Activated CD4-positive, CD25-positive, alpha-beta regulatory T cell treated with anti-CD3 and anti-CD28 coated beads, Interleukin-2, amount 50 U/mL, for 72 hours (primary cell): Measurements from ENCODE around the gene KIF23.

Experiments used
- DNase-seq: peaks from one replicate; pipeline ENCODE4 v3.0.0; 2021

KIF23 gene

DNA sequence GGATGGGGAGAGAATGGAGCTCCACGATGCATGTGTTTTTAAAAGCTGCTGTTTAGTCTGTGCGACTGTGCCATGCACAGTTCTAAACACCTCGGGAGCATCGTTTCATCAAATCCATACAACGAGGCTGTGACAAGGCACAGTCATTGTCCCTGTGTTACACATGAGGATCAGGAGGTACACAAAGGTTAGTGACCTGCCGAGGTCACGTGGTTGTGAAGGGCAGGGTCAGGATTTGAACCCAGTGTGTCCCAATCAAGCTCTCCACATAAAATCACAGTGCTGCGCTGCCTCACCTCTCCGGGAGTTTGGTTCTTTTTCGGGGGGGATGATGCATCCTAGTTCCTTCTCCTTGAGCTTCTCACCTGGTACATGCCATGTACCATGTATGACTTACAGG is 18.7 kb upstream of the KIF23 start:
- DNase-seq: no peak

DNA sequence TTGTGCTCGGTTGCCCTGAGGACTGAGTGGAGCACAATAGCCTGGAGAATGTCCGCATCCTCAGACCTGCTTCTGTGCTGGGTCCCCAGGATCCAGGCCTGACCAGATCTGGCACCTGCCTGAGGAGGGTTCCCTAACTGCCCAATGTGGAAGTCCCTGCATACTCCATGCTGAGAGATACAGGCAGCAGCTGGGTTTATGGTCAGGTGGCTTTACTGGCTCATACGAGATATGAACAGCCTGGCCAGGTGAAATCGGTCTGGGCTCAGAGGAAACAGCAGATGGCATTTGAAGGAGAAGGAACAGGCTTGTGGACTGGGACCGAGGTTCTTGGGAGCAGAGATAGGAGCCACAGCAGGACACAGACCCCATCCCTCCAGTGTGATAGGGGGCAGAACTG is 18.2 kb upstream of the KIF23 start:
- no peak for DNase-seq

DNA sequence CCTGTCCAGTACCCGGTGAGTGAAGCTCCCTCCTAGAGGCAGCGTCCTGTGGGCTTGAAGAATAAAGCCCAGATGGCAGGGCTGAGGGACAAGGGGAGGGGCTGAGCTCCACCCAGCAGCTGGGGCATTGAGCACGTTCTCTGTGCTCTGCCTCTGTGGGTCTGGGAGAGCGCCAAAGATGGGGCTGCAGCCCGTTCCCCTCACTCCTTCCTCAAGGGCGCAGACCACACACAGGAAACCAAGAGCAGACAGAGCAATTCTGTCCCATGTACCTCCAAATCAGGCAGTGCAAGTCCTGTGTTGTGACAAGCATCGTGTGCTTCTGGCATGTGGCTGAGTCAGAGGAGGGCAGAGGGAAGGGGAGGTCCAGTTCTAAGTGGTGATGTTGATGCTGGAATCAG is 15.7 kb upstream of the KIF23 start:
- DNase-seq: no peak

DNA sequence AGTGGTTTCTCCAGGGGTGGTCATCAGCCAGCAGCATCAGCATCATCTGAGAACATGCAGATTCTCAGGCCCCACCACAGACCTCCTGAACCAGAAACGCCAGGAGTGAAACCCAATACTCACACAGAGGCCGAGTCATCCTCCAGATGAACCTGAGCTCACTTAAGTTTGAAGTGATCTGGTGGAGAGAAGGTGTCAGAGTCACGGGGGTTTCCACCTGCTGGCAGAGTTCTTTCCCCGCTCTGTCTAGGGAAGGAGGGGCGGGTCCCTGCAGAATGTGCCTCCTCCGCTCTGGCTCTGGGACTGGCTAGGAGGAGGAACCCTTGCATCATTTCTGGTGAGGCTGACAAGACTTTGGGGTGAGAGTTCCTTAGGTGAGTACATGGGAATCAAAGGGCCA is 13.3 kb upstream of the KIF23 start:
- DNase-seq: no peak

DNA sequence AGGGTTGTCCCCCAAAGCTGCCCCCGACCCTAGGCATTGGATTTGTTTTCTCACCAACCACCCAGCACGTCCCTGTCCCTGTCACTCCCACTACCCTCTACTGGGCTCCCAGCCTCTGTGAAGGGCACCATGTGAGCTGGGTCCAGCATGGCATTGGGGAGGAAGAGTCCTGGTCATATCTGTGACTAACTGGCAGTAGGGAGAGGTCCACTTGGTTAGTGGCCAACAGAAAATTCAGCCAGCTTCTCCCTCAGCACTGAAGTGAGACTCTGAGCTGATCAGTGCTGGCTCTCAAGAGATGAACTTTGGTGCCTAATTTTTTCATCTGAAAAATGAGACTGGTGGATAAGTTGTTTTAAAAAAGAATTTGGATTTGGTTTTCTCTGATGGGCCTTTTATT is 11.3 kb upstream of the KIF23 start:
- DNase-seq: no peak

DNA sequence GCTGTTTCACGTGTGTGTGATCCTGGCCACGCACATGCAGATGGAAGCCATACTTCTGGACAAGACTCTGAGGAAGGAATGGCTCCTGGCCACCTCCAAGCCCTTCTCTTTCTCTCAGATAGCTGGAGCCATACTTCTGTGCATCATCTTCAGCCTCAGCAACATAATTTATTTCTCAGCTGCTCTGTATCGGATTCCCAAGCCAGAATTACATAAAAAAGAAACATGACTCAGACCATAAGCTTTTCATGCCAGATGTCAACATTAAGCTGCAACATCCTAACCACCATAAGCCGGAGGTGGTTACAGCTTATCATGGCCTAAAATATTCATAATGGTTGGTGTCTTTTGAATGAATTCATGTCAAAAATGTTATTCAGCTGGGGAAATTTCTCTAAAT is 10.6 kb upstream of the KIF23 start:
- no peak for DNase-seq

DNA sequence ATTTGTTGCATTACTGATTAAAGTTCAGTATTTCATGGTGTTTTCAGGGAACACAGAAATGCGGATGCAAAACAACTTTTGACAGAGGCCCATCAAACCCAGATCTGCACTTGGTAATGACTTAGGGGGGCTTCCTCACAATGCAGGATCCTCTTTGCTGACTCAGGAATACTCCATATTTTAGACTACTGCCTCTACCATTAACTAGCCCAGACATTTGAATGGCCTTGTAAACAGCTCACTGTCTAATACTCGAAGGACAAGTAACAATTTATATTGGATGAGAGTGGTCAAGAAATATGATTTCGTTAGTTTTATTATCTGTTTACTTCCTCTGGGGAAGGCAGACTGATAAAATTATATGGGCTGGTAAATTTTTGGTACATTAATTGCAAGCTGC is 9.0 kb upstream of the KIF23 start:
- DNase-seq: no peak

DNA sequence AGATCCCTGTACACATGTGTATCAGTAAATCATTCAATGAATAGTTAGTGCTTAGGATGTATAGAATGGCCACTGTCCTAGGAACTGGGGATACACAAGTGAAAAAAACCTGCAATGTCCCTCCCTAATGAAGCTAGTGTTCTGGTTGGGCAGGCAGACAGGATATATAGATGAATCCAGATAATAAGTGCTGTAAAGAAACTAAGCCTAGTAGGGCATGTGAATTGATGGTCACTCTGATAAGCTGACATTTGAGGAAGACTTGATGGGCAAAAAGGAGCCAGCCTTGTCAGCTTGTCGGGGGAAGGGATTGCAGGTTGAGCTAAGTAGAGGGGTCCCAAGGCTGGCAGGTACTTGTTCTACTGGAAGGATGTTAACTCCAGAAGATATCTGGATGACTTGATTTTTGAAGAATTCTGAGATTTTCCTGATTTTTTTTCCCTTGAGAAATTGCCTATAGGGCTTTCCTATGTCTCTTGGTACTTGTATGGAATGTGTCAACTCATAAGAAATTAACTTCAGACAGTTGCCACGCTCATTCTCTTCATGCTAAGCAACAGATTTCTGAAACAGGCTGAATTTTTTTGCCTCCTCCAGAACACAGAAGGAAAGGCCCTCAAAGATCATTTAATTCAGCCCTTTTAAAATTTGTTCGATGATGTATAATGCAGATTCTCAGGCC is 6.3 kb upstream of the KIF23 start:
- DNase-seq: no peak

DNA sequence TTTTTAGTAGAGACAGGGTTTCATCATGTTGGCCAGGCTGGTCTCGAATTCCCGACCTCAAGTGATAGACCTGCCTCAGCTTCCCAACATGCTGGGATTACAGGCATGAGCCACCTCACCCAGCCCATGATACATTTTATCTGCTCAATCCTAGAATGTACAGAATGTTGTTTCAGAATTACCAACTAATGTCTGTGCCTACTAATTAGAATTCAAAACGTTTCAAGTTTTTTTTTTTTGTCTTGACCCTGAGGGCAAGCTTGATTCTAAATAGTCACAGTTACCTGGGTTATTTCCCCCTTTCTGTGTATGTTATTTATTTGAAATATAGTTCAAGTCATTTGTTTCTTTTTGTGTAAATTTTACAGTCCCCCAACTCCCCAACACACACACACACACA is 5.3 kb upstream of the KIF23 start:
- DNase-seq: no peak

DNA sequence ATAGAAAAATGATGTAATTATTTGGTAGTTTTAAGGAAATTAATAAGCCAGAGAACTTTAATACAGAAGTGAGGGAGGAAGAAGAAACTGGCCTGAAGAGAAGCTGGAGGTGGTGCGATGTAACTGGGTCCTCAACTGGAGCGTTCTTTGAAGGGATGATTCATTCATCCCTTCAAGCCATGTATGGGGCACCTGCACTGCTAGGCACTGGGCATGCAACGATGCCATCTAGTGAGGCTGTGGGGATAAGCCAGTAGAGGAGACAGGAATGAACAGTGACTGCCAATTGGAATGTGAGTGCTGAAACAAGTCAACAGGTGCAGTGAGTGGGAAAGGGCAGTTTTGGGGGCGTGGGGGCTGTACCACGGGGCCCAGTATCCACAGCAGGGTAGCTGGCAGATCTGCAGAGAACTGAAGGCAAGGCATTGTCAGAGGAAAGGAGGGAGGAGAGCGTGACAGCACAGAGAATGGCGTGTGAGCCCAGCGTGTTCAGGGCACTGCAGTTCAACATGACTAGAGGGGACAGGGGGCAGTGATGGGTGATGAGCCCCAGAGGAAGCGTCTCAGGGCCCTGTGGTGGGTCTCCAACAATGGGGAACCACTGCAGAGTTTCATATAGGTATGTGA is 3.8 kb upstream of the KIF23 start:
- no peak for DNase-seq

DNA sequence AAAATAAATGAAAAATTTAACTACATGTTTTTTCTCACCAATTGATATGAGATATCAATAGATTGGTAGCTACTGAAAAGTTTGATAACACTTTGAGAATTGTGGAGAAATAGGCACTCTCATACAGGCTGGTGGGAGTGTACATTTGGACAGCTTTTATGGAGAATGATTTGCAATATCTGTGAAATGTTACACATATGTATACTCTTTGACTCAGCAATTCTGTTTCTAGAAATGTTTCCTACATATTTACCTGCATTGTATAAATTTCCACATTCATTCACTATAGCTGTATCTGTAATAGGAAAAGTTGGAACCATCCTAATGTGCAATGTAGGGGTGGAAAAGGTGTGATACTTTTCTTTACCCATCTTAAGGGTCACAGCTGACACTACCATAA is 1.9 kb upstream of the KIF23 start:
- DNase-seq: no peak

DNA sequence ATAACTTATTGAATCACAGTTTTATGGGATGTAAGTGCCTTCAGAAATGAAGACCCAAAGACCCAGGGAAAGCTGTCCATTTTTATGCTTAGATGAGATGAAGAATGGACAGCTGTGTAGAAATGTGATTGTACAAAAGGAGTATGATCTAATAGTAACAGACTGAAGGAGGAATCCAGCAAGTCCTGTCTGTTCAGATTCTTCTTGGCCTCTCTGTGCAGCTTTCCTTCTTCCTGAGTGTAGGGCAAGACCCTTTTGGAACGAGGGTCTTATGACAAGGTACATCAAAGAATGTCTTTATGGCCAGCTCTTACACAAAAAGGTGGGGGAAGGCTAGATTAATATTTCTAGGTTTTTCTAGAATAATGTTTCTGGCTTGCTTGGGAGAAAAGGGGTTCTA is 1.4 kb upstream of the KIF23 start:
- no peak for DNase-seq

DNA sequence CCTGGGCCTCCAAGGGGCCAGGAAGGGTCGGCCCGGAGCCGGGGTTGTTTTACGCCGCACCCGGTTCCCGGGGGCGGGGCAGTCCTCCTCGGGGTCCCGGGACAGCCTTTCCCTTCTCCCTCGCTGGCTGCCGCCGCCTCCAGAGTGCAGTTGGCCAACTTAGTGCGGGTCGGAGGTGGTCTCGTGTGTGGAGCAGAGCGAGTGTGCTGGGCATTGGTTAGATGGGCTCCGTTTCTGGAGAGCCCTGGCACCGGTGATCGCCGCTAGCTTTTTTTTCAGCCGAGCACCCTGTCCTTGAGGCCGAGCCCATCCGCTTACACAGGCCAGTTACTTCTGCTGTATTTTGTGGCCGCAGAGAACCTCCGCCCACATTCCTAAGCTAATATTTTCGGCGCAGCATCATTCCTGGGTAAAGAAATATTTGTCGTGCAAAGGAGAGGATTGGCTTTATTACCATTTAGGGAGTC is 585 bp downstream of the KIF23 start:
- DNase-seq: peak; percentile 38

DNA sequence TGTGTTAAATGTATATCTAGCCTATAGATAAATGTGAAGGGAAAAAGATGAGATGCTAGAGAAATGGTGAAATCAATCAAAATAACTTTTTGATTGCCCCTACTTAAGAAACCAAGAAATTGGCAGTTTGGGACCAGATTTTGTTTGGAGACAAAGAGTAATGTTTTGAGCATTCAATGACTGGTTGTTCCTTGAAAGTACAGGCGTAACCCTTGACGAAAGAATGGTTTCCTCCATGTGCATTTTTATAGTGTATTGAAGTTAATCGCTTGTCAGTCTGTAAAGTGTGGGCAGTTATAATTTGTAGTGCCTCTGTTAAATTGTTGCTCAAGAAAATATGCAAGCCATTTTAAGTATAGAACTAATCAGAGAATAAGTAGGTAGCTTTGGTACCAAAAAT is 1.2 kb downstream of the KIF23 start:
- no peak for DNase-seq

DNA sequence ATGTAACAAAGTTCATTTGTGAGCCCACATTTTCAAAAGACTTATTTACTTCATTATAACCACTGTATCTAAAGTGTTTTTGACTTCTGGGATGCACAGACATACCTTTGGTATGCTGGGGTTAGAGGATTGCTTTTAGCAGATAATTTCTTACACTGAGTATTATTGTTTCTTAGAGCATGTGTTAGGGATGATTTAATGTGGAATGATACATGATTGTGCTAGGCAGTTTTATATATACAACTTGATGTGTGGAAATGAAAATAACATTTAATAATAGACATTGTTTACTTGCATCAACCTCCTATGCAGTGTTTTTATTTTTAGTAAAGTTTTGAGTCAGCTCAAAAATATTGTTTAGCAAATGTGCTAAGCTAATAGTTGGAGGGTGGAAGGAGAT is 3.4 kb downstream of the KIF23 start:
- no peak for DNase-seq

DNA sequence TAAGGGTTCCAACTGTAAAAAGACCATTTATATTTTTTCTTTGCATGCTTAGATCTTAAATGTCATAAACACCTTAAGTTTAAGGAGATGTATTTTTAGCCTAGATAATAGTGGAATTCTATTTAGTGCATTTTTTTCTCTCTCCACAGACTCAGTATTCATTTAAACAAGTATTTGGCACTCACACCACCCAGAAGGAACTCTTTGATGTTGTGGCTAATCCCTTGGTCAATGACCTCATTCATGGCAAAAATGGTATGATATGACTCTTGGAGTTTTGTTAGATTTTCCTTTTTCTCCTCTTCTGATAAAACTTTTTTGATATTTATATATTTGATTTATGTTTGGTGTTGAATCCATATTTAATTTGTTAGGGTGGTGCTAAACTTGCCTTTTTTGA is 7.3 kb downstream of the KIF23 start:
- DNase-seq: no peak

DNA sequence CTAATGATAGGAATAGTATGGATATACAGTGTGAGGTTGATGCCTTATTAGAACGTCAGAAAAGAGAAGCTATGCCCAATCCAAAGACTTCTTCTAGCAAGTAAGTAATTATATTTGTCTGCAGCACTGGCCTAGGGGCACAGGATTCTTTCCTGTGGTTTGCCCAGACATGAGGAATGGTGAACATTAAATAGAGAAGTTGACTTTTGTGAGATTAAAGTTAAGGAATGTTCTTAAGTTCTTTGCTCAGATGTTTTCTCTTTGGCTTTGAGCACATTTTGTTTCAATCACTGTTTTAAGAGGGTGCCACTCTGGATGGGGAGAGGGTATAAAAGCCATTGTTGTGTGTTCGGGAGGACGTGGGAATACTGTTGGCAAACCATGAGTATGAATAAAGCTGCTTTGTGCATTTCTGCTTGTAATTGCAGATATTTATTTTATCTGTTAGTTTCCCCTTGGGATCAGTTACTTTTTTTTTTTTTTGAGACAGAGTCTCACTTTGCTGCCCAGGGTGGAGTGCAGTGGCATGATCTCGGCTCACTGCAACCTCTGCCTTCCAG is 8.3 kb downstream of the KIF23 start:
- DNase-seq: no peak

DNA sequence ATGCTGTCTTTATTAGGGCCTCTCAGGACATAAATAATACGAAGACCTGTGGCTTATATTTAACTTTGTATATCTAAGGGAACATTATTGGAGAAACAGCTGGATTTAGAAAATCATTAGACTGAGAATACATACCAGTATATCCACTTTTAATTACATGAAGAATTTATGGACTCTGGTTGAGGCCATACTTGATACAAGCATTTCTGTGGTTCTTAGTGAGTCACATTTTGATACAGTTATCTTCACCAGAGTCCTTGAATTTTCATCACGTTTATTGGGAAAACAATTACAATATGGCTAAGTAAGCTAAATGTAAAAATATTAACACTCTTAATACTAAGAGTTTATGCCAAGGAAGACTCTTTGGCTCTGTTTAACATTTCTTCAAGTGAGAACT is 9.9 kb downstream of the KIF23 start:
- no peak for DNase-seq

DNA sequence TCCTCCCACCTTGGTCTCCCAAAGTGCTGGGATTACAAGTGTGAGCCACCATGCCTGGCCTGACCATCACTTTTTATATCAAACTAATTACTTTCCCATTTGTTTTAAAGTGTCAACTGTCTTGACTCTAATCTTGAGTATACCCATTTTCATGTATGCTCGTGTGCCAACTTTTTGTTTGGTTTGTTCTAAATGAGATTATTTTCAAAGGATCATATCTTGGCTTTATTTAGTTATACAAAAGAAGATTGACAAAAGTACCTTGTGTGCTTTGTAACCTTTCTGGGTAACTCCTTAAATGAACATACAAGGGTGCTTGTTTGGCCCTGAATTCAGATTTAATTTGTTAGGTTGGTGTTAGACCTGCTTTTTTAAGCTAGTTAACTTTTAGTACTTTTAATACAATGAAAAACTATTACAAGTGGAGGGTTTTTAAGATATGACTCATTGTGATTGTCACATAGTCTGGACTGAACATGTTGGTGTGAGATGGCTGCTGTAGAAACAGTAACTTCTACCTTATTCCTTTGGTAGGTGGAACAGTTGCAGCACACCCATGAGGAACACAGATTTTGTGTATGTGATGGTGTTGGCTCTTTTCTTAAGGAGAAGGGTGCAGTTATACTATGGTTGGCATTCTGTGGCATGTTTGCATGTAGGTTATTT is 10.7 kb downstream of the KIF23 start:
- no peak for DNase-seq

DNA sequence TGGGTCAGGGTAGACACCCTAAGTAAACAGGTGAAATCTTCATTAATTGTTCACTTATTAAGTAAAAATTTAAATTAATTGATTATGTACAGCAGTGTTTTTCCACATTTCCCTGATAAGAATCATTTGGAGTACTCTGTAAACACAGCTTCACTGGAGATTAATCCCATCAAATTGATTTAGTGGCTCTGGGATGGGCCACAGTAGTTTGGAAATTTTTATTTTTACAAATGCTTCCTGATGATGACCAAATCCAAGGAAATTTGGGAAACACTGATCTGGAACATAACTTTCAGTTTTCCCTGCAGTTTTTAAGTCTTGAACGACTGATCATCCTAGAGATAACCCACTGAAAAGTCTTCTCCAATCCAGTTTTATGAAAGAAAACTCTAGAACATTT is 19.7 kb downstream of the KIF23 start:
- no peak for DNase-seq

DNA sequence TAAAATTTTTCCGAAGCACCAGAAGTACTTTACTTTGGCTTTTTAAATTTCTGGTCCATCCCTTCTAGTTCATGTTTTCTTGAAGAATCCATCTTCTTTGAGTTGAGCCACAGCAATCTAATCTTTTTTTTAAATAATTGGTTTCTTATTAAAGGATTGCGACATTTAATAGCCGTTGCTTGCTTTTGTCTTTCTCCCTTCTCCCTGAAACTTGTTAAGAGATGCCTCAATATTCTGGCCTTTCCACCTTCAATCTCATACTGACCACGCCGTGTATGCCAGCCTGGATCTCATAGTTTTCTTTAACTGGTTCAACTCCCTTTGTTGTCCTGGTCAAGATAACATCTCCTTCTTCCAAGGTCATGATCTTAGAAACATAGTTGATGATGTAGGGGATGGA is 20.1 kb downstream of the KIF23 start:
- no peak for DNase-seq

DNA sequence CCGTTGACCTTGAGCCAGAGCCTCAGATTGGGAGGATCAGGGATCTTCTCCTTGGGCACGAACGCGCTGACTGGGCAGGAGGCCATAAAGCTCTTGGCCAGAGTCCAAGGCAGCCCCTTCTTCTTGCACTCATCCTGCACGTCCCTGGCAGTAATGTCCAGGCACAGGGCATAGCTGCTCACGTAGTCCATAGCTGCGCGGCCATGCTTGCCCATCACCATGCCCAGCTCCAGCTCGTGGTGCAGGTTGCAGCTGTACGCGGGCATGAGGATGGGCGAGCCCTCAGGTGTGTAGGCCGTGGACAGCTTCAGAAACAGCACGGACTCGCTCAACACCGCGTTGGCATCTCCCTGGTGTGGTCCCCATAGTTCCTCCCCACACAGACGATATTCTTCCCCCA is 20.5 kb downstream of the KIF23 start:
- no peak for DNase-seq

DNA sequence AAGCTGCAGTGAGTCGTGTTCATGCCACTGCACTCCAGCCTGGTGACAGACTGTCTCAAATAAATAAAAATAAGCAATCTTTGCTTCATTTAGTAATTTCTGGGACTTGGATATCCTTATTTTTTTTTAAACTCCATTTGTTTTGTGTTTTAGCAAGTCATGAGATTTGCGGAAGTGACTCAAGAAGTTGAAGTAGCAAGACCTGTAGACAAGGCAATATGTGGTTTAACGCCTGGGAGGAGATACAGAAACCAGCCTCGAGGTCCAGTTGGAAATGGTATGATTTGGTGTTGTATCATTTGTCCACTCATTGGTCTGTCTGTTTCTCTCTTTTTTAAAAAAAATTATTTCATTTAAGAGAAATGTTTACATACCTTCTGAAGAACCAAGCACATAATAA is 21.8 kb downstream of the KIF23 start:
- DNase-seq: no peak

DNA sequence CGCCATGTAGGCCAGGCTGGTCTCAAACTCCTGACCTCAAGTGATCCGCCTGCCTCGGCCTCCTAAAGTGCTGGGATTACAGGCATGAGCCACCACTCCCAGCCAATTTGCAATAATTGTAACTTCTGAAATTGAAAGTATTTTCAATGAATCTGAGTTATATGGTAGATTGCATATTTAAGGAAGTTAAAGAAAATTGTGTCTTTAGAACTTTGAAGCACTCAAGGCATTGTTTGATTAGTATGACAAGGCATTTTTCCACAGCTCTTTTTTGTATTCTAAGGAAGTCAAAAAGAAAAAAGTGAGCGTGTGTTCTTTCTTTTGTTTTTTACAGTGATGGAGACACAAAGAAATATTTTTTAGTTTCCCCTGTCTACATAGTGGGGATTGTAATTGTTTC is 22.8 kb downstream of the KIF23 start:
- DNase-seq: no peak
